GM21723 (cell line): Measurements from ENCODE around the gene SH2D5.
"Not testable (repeated sequence)": the region's sequence is repeated elsewhere in the genome, so short reads cannot be mapped to it uniquely, and the experiment has no call there.

ENCODE experiments used
- ATAC-seq: cut with Tn5 transposase; IDR thresholded peaks from one replicate; pipeline ENCODE4 v1.9.1; 2021; ENCODE audit warnings: mild to moderate bottlenecking, moderate library complexity; ENCODE audit not compliant: unreplicated experiment

Gene SH2D5

GRCh38 chr1:20696397-20697333, 35.8 kb downstream of the SH2D5 start:
- peak; percentile 77 for ATAC-seq

DNA sequence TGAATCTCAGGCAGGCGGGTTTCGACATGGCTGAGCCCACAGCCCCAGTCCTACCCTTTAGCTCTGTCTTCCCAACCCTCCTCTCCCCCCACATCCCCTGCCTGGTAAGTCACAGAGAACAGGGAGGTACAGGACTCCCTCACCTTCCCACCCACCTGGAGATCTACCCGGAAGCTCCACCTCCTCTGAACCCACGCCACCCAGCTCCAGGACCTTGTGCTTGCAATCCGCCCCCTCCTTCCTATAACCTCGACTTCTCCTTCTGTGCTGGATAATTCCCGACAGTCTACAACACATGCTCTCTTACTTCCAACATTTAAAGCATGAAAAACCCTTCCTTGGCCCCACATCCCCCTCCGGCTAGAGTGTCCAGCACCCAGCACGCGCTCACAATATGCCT, 37.0 kb downstream of the SH2D5 start:
- no peak for ATAC-seq

DNA sequence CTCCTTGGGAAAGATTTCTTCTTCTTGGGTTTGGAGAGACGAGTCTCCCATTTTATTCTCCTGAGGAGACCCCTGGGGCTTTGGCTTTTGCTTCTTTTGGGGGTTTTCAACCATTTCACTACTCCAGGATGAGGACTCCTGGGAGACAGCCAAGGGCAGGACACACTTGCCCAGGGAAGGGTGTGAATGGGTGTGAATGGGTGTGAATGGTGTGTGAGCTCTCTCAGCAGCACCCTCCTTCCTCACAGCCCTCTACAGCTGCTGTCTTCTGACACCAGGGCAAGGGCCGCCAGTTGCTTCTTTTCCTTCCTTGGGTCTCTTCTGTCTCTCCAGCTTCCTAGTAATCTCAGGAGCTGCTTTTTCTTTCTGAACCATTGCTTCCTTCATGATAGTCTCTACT, 38.9 kb downstream of the SH2D5 start:
- no peak for ATAC-seq

- no peak for ATAC-seq
Observed at GRCh38 chr1:20691872-20692271, 40.6 kb downstream of the SH2D5 start.

GRCh38 chr1:20689645-20690056, 42.9 kb downstream of the SH2D5 start:
- ATAC-seq: no peak

DNA sequence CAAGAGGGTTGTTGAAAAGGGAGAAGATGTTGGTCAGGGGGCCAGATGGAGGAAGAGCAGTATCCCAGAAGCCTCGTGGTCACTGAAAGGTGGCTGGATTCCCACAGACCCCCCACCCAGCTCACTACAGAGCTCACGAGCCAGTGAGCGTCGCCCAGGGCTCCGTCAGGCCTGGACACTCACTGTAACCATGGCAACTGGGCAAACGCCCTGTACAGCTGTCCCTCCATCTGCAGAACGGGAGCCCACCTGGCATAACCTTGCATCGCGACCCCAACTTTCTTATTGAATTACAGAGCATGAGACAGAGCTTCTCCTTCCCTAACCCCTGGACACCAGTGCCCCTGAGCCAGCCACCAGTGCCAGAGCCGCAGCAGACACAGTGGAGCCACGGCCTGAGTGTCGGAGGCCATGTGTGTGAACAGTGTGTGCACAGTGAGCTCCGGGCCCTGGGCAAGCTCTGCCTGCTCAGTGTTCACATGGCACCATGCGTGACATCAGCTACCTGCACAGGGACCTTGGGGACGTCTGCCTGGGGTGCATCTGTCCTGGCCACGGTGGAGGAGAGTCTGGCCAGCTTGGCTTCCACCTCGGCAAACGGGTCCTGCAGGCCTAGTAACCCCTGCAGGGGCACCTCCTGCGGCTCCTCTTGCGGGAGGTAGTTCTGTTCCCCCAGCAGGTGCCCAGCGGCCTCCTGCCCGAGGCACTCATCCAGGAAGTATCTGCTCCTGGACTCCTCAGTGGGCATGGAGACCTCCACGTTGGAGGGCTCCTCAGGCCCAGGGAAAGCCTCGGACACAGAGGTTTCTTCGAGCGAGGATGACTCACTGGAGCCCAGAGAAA, 45.4 kb downstream of the SH2D5 start:
- ATAC-seq: no peak

GRCh38 chr1:20685741-20686140, 46.8 kb downstream of the SH2D5 start:
- ATAC-seq: no peak

GRCh38 chr1:20685099-20685662, 47.3 kb downstream of the SH2D5 start:
- no peak for ATAC-seq

DNA sequence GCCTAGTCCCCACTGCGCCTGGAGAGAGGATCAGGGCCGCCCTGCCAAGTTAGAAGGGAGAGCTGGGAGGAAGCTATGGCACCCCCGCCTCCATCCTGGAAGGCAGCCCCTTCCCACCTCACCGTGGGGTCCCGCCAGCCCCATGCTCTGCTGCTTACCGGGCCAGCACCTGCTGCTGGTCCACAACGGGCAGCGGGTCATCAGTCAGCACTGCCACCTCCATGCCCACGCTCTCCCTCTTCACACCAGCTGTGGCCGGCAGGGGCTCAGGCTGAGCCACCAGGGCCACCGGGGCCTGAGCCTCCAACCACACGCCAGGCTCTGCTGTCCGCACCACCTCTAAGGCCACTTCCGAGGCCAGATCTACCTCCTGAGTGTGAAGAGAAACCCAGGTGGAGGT, 47.9 kb downstream of the SH2D5 start:
- no peak for ATAC-seq

DNA sequence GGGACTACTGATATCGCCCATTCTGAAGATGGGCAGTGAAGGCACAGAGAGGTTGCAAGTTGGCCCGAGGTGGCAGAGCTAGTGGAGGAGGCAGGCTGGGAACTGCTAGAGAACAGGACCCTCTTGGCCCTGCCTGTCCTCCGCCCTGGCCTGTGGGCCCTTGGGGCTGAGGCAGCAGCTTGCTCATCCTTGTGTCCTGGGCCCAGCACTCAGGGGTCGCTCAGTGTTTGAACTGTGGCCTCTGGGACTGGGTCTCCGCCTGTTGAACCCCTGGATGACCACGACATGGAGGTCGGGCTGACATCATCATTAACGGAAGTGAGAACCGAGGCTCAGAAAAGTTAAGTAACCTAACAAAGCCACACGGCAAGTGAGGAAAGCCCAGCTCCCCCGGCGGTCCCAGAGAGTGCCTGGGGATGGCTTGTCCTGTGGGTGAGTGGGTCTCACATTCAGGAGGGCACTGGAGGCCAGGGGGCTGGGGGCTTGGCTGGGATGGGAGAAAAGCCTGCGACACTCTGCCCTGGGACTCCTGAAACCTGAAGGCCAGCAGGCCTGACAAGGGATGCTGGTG, 48.4 kb downstream of the SH2D5 start:
- no peak for ATAC-seq

GRCh38 chr1:20683614-20684013, 48.9 kb downstream of the SH2D5 start:
- ATAC-seq: no peak

- ATAC-seq: no peak
Observed at GRCh38 chr1:20682571-20683236, 49.8 kb downstream of the SH2D5 start.

DNA sequence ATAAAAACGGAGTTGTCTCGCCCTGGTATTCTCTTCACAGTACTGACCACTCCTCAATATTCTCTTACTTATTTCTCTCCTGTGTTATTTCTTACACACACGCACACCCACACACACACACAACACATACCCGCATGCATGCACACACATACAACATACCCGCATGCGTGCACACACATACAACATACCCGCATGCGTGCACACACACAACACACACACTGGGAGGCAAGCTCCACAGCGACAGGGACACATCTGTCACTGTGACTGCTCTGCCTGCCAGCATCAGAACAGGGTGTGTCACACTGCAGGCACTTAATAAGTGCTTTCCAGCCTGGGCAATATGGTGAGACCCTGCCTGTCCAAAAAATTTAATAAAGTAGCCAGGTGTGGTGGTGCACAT, 50.5 kb downstream of the SH2D5 start:
- no peak for ATAC-seq

DNA sequence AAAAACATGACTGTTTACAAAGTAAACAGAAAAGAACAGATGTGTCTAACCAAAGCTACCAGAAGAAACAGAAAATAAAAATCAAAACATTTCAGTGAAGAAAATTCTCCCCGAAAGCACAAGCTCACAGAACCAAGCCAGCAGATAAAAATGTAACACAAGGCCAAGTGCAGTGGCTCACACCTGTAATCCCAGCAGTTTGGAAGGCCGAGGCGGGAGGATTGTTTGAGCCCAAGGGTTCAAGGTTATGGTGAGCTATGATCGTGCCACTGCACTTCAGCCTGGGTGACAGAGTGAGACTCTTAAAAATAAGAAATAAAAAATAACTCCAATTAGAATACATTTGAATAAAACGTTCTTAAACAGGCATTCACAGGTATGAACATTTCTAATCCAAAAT, 52.2 kb downstream of the SH2D5 start:
- no peak for ATAC-seq

- ATAC-seq: no peak
Observed at GRCh38 chr1:20678599-20678998, 53.9 kb downstream of the SH2D5 start.

DNA sequence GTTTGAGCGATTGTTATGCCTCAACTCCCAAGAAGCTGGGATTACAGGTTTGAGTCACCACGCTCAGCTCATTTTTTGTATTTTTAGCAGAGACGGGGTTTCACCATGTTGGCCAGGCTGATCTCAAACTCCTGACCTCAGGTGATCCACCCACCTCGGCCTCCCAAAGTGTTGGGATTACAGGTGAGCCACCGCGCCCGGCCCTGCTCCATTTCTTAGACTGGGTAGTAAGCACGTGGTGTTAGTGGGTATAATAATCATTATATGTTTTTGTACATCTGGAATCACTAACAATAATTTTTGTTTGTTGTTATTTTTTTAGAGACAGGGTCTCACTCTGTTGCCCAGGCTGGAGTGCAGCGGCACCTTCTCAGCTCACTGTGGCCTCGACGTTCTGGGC, 58.9 kb downstream of the SH2D5 start:
- not testable (repeated sequence) for ATAC-seq

DNA sequence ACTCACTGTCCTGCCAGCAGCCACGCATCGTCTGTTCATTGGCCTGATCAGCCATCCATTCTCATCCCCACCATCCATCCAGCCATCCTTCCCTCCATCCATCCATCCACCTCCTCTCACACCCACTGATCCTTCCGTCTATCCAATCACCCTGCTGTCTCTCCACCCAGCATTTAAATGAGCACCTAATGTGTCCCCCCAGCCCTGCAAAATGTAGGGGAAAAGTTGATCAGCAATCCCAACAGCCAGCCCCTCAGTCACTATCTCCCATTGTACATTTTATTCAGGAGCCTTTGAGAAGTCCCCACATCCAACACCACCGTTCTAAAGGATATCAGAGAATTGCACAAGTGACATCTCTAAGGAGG, 60.3 kb downstream of the SH2D5 start:
- no peak for ATAC-seq

- no peak for ATAC-seq
Observed at GRCh38 chr1:20670936-20671335, 61.6 kb downstream of the SH2D5 start.
